ENCODE data around the gene SIAE. TPM values are rescaled to one million over a fixed set of nuclear protein-coding genes. Genes with fewer than 3 reads are reported as not detected.

Gene SIAE
- total RNA-seq, 1 donor from 2014 or later = 8.8 TPM

- peak overlapping the region; percentile 84 for H3K4me3 Mint-ChIP-seq
- H3K36me3 Mint-ChIP-seq = no peaks in the 10 kb centered on the region
Observed at GRCh38 chr11:124674168-124674517, 604 bp upstream of the SIAE start.

GRCh38 chr11:124672536-124673215 lies 863 bp downstream of the SIAE start:
- peaks cover 7% of the 10 kb centered on the region for H3K27me3 Mint-ChIP-seq (ENCODE audit: low read depth)
- peak overlapping the region; percentile 84 for H3K4me3 Mint-ChIP-seq
- peaks cover 14% of the 10 kb centered on the region for H3K4me1 Mint-ChIP-seq
- no peak for TF ChIP-seq CTCF (IDR thresholded peaks at IDR 0.05; ENCODE audit: unreplicated experiment)
- no peaks in the 10 kb centered on the region for H3K9me3 Mint-ChIP-seq
- no peaks in the 10 kb centered on the region for H3K36me3 Mint-ChIP-seq
- DNase-seq (ENCODE audit: low spot score in 2 of 2, unreplicated experiment in 2 of 2) = no peak
- H3K27ac Mint-ChIP-seq = peak overlapping the region; percentile 1

More at GRCh38 chr11:124674168-124674517, 604 bp upstream of the SIAE start:
- H3K4me1 Mint-ChIP-seq = peaks cover 14% of the 10 kb centered on the region
- no peak for TF ChIP-seq CTCF (IDR thresholded peaks at IDR 0.05; ENCODE audit: unreplicated experiment)
- H3K27ac Mint-ChIP-seq = peak overlapping the region; percentile 95
- H3K9me3 Mint-ChIP-seq = no peaks in the 10 kb centered on the region
- DNase-seq (ENCODE audit: low spot score in 2 of 2, unreplicated experiment in 2 of 2) = no peak
- H3K27me3 Mint-ChIP-seq (ENCODE audit: low read depth) = peaks cover 7% of the 10 kb centered on the region

- no peak for TF ChIP-seq CTCF (IDR thresholded peaks at IDR 0.05; ENCODE audit: unreplicated experiment)
- no peak for DNase-seq (ENCODE audit: low spot score in 2 of 2, unreplicated experiment in 2 of 2)
- H3K4me3 Mint-ChIP-seq = no peak overlapping the region
- peaks cover 14% of the 10 kb centered on the region for H3K4me1 Mint-ChIP-seq
- no peaks in the 10 kb centered on the region for H3K36me3 Mint-ChIP-seq
- peaks cover 7% of the 10 kb centered on the region for H3K27me3 Mint-ChIP-seq (ENCODE audit: low read depth)
- no peaks in the 10 kb centered on the region for H3K9me3 Mint-ChIP-seq
- no peak overlapping the region for H3K27ac Mint-ChIP-seq
Observed at GRCh38 chr11:124670732-124671131, 2.8 kb downstream of the SIAE start.

GRCh38 chr11:124669193-124669592 lies 4.3 kb downstream of the SIAE start:
- Mint-ChIP-seq H3K27me3 (ENCODE audit: low read depth) (peaks cover 7% of the 10 kb centered on the region), H3K4me3 (no peak overlapping the region), H3K27ac (no peak overlapping the region), H3K4me1 (peaks cover 12% of the 10 kb centered on the region), H3K36me3 (no peaks in the 10 kb centered on the region), H3K9me3 (no peaks in the 10 kb centered on the region)
- peak; percentile 67 for TF ChIP-seq CTCF (IDR thresholded peaks at IDR 0.05; ENCODE audit: unreplicated experiment)
- DNase-seq (ENCODE audit: low spot score in 2 of 2, unreplicated experiment in 2 of 2) = no peak

- no peak for TF ChIP-seq CTCF (IDR thresholded peaks at IDR 0.05; ENCODE audit: unreplicated experiment)
- H3K27ac Mint-ChIP-seq = no peak overlapping the region
Observed at GRCh38 chr11:124667601-124668000, 5.9 kb downstream of the SIAE start.

More at GRCh38 chr11:124667601-124668000, 5.9 kb downstream of the SIAE start:
- Mint-ChIP-seq H3K9me3 (no peaks in the 10 kb centered on the region), H3K4me3 (no peak overlapping the region), H3K27me3 (ENCODE audit: low read depth) (peaks cover 7% of the 10 kb centered on the region), H3K4me1 (peaks cover under 1% of the 10 kb centered on the region), H3K36me3 (no peaks in the 10 kb centered on the region)
- no peak for DNase-seq (ENCODE audit: low spot score in 2 of 2, unreplicated experiment in 2 of 2)

Data from mesothelial cell of epicardium (in vitro differentiated cells).